WTC11 (cell line): ENCODE measurements around the gene TCEANC. TPM values are rescaled to one million over a fixed set of nuclear protein-coding genes. Genes with fewer than 3 reads are reported as not detected.

Experiments used
- ATAC-seq: fragments of 200-7000 bp; cut with Tn5 transposase; 2 replicates; pipeline ENCODE4 v1.10.0; 2021; ENCODE audit warnings: mild to moderate bottlenecking, moderate library complexity
- CTCF ChIA-PET: fragments of 300-600 bp; sonication (Branson Sonifier 250); formaldehyde crosslinking; loops from one replicate; lab custom pipeline; 2021; ENCODE audit warnings: antibody characterized with exemption; lab: Charles Lee
- POLR2A ChIA-PET: fragments of 350-600 bp; sonication (Branson Sonifier 250); formaldehyde crosslinking; loops from one replicate; lab custom pipeline; 2021; ENCODE audit warnings: antibody characterized with exemption; lab: Charles Lee
- DNase-seq: peaks from one replicate; pipeline ENCODE4 v3.0.0; 2021; ENCODE audit warnings: low spot score
- H3K27ac Mint-ChIP-seq: 2 replicates; pipeline ENCODE4 v1.8.0; 2021; ENCODE audit warnings: mixed read lengths
- H3K27me3 Mint-ChIP-seq: 2 replicates; pipeline ENCODE4 v1.8.0; 2021; ENCODE audit warnings: low read depth, mild to moderate bottlenecking, moderate library complexity, mixed read lengths
- H3K36me3 Mint-ChIP-seq: 2 replicates; pipeline ENCODE4 v1.8.0; 2021; ENCODE audit warnings: mixed read lengths
- H3K4me1 Mint-ChIP-seq: 2 replicates; pipeline ENCODE4 v1.8.0; 2022; ENCODE audit warnings: mixed read lengths
- H3K4me3 Mint-ChIP-seq: 2 replicates; pipeline ENCODE4 v1.8.0; 2021; ENCODE audit warnings: mild to moderate bottlenecking, moderate library complexity, mixed read lengths
- H3K9me3 Mint-ChIP-seq: 2 replicates; pipeline ENCODE4 v1.8.0; 2021; ENCODE audit warnings: mixed read lengths
- E2F4 ChIP-seq: sonication (generic); formaldehyde crosslinking; IDR thresholded peaks from 2 replicates; pipeline ENCODE4 v1.8.1; 2022; ENCODE audit warnings: low read depth, mild to moderate bottlenecking, moderate library complexity, missing genetic modification reagents, borderline replicate concordance
- FOXJ3 ChIP-seq: sonication (generic); formaldehyde crosslinking; IDR thresholded peaks from 2 replicates; pipeline ENCODE4 v1.9.0; 2021; ENCODE audit warnings: missing genetic modification reagents, mild to moderate bottlenecking, borderline replicate concordance
- GABPB1 ChIP-seq: sonication (generic); formaldehyde crosslinking; IDR thresholded peaks from 2 replicates; pipeline ENCODE4 v1.8.1; 2023; ENCODE audit warnings: mild to moderate bottlenecking, missing genetic modification reagents
- IRF1 ChIP-seq: sonication (generic); formaldehyde crosslinking; IDR thresholded peaks from 2 replicates; pipeline ENCODE4 v1.8.0; 2023; ENCODE audit warnings: missing genetic modification reagents
- IRF2 ChIP-seq: sonication (generic); formaldehyde crosslinking; IDR thresholded peaks from 2 replicates; pipeline ENCODE4 v1.8.0; 2022; ENCODE audit warnings: low read depth, missing genetic modification reagents, borderline replicate concordance
- JUN ChIP-seq: sonication (generic); formaldehyde crosslinking; IDR thresholded peaks from 2 replicates; pipeline ENCODE4 v1.8.0; 2023; ENCODE audit warnings: mild to moderate bottlenecking, missing genetic modification reagents
- MAX ChIP-seq: sonication (generic); formaldehyde crosslinking; IDR thresholded peaks from 2 replicates; pipeline ENCODE4 v1.8.0; 2022; ENCODE audit warnings: mild to moderate bottlenecking, missing genetic modification reagents
- MXD4 ChIP-seq: fragments of 250-450 bp; sonication (Bioruptor Pico); IDR thresholded peaks from 2 replicates; pipeline ENCODE4 v1.8.0; 2021; ENCODE audit warnings: mild to moderate bottlenecking, moderate library complexity, borderline replicate concordance
- NFATC4 ChIP-seq: fragments of 250-450 bp; sonication (Bioruptor Pico); IDR thresholded peaks from 2 replicates; pipeline ENCODE4 v1.9.0; 2021; ENCODE audit warnings: mild to moderate bottlenecking
- NFE2L1 ChIP-seq: sonication (generic); formaldehyde crosslinking; IDR thresholded peaks from 2 replicates; pipeline ENCODE4 v1.8.1; 2023; ENCODE audit warnings: missing genetic modification reagents
- NFYB ChIP-seq: sonication (generic); formaldehyde crosslinking; conservative IDR thresholded peaks from 2 replicates; pipeline ENCODE4 v1.8.0; 2022; ENCODE audit warnings: low read depth, missing genetic modification reagents
- NR2C2 ChIP-seq: sonication (generic); formaldehyde crosslinking; IDR thresholded peaks from 2 replicates; pipeline ENCODE4 v1.8.0; 2022; ENCODE audit warnings: mild to moderate bottlenecking, missing genetic modification reagents
- OVOL2 ChIP-seq: fragments of 250-450 bp; sonication (Bioruptor Pico); IDR thresholded peaks from 2 replicates; pipeline ENCODE4 v1.9.0; 2021; ENCODE audit warnings: mild to moderate bottlenecking, borderline replicate concordance
- SMAD3 ChIP-seq: sonication (generic); formaldehyde crosslinking; IDR thresholded peaks from 2 replicates; pipeline ENCODE4 v1.8.0; 2022; ENCODE audit warnings: missing genetic modification reagents, mild to moderate bottlenecking, borderline replicate concordance
- SOX15 ChIP-seq: fragments of 250-450 bp; sonication (Bioruptor Pico); IDR thresholded peaks from 2 replicates; pipeline ENCODE4 v1.9.0; 2021; ENCODE audit warnings: mild to moderate bottlenecking
- TCF7 ChIP-seq: sonication (generic); formaldehyde crosslinking; IDR thresholded peaks from 2 replicates; pipeline ENCODE4 v1.8.0; 2022; ENCODE audit warnings: mild to moderate bottlenecking, low read depth, missing genetic modification reagents, moderate library complexity
- TEAD1 ChIP-seq: sonication (generic); formaldehyde crosslinking; IDR thresholded peaks from 2 replicates; pipeline ENCODE4 v1.8.0; 2022; ENCODE audit warnings: mild to moderate bottlenecking, missing genetic modification reagents
- ZBTB21 ChIP-seq: sonication (generic); formaldehyde crosslinking; IDR thresholded peaks from 2 replicates; pipeline ENCODE4 v1.8.1; 2023; ENCODE audit warnings: mild to moderate bottlenecking, missing genetic modification reagents, borderline replicate concordance
- ZNF232 ChIP-seq: sonication (generic); formaldehyde crosslinking; IDR thresholded peaks from 2 replicates; pipeline ENCODE4 v1.8.0; 2022; ENCODE audit warnings: mild to moderate bottlenecking, missing genetic modification reagents
- ZNF263 ChIP-seq: sonication (generic); formaldehyde crosslinking; IDR thresholded peaks from 2 replicates; pipeline ENCODE4 v1.8.1; 2022; ENCODE audit warnings: low read depth, mild to moderate bottlenecking, moderate library complexity, missing genetic modification reagents
- ZNF416 ChIP-seq: fragments of 250-450 bp; sonication (Bioruptor Pico); IDR thresholded peaks from 2 replicates; pipeline ENCODE4 v1.9.0; 2021; ENCODE audit warnings: mild to moderate bottlenecking, inconsistent platforms
- ZNF423 ChIP-seq: fragments of 250-450 bp; sonication (Bioruptor Pico); IDR thresholded peaks from 2 replicates; pipeline ENCODE4 v2.1.2; 2022; ENCODE audit warnings: mild to moderate bottlenecking, moderate library complexity
- ZSCAN18 ChIP-seq: fragments of 250-450 bp; sonication (Bioruptor Pico); IDR thresholded peaks from 2 replicates; pipeline ENCODE4 v2.1.2; 2022; ENCODE audit warnings: mild to moderate bottlenecking, moderate library complexity
- total RNA-seq: library from RNA; stranded (reverse); gene quantifications from 3 replicates; pipeline ENCODE4 v1.2.3, GENCODE V29; 2021
- TF ChIP-seq, protein P1 (sequence below): sonication (generic); formaldehyde crosslinking; IDR thresholded peaks from 2 replicates; pipeline ENCODE4 v1.8.1; 2023; ENCODE audit warnings: mild to moderate bottlenecking, missing genetic modification reagents, moderate library complexity
- TF ChIP-seq, protein P2 (sequence below): sonication (generic); formaldehyde crosslinking; IDR thresholded peaks from 2 replicates; pipeline ENCODE4 v1.8.1; 2022; ENCODE audit warnings: mild to moderate bottlenecking, moderate library complexity, missing genetic modification reagents

The TCEANC gene
- total RNA-seq, 1 experiment from 2014 or later = 2.0 TPM

DNA sequence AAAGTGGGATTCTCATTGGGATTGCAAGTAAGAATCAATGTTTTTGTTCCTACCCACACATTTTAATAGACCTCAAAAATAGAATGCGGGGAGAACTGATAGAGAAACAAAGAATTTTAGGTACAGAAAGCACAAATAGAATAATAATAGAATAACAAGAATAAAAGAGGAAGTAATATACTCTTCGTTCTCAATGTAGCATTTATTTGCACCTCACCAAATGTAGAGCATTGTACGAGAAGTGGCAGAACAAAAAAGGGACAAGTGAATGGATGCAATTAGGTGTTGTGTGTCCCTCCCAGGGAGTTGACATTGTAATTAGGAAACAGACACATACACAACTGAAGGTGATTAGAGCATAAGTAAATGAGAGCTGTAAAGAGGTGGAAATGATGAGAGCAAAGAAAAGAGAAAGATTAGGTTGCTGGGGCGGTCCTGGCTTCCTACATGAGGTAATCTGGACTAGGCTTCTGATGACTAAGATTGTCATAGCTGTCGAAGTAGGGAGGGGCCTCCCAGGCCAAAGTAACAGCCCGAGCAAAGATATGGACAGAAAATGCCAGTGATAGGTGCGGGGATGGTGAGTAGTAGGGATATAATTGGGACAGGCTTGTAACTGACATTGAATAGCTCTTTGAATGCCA is 46.4 kb downstream of the TCEANC start:
- Mint-ChIP-seq H3K27me3 (no peaks in the 10 kb centered on the region), H3K4me3 (no peak overlapping the region), H3K9me3 (no peaks in the 10 kb centered on the region), H3K27ac (no peak overlapping the region), H3K4me1 (peaks cover 30% of the 10 kb centered on the region), H3K36me3 (no peaks in the 10 kb centered on the region; the same call in 1 of the 2 replicates)
- POLR2A ChIA-PET = no interaction called here
- TF ChIP-seq SMAD3 (CRISPR knock-in tag) (no peak), MXD4 (CRISPR knock-in tag) (no peak), ZNF232 (CRISPR knock-in tag) (no peak), TEAD1 (CRISPR knock-in tag) (no peak), OVOL2 (CRISPR knock-in tag) (no peak), ZNF416 (CRISPR knock-in tag) (no peak), NR2C2 (CRISPR knock-in tag) (no peak), TCF7 (CRISPR knock-in tag) (no peak), JUN (CRISPR knock-in tag) (no peak), NFATC4 (CRISPR knock-in tag) (no peak), NFE2L1 (CRISPR knock-in tag) (no peak), MAX (CRISPR knock-in tag) (no peak), FOXJ3 (no peak), GABPB1 (CRISPR knock-in tag) (no peak)
- TF ChIP-seq, protein P1, sequence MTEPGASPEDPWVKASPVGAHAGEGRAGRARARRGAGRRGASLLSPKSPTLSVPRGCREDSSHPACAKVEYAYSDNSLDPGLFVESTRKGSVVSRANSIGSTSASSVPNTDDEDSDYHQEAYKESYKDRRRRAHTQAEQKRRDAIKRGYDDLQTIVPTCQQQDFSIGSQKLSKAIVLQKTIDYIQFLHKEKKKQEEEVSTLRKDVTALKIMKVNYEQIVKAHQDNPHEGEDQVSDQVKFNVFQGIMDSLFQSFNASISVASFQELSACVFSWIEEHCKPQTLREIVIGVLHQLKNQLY = no peak
- ATAC-seq (no peak), DNase-seq (no peak)
- CTCF ChIA-PET = no interaction called here

DNA sequence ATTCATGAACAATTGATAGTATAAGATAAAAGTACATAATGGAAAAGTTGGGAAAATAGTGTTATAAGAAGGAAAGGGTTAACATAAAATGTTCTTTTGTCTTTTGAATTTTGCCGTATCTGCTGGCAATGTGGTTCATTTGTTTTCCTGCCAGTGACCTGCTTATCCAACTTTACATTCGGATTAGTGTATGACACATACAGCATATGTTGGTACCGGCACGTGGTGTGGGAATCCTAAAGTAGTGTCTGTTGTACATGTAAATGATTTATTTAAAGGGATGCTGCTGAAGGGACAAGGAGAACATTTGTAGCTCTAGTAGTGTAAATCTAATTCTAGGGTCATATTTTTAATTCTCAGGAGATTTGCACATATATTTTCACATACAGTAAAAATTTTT is 47.4 kb downstream of the TCEANC start:
- no peaks in the 10 kb centered on the region for H3K9me3 Mint-ChIP-seq
- no peak overlapping the region for H3K4me3 Mint-ChIP-seq
- POLR2A ChIA-PET = no interaction called here

DNA sequence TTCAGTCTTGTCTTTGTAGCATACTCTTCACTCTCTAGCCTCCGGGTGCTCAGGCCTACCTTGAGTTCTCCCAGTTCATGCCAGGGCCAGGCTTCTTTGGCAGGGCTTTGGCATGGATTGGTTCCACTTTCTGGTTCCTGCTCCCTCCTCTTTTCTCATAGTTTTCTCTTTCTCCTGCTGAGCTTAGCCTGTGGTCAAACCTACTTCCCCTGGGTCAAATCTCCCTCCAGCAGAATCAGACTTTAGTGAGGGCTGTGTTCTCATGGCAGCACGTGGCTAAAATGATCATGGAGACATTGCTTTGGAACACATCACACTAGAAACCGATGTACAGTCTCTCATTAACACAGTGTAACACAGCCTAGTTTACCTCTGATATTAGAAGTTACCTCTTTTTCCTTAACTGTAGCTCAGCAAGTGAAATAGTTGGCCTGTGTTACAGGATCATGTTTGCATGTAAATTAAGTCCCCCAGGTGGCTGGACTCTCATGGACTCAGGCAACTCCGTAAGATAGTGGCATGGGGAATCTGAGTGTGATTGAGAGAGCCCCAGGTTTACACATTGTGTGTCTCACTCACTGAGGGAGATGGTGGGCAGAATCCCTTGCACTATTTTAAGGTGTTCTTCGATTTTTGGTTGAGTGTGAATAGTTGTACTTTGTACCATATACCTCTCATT is 49.3 kb downstream of the TCEANC start:
- Mint-ChIP-seq H3K27ac (peak overlapping the region; percentile 39; the same call in 1 of the 2 replicates), H3K9me3 (no peaks in the 10 kb centered on the region), H3K27me3 (no peaks in the 10 kb centered on the region), H3K4me1 (peaks cover 23% of the 10 kb centered on the region), H3K36me3 (no peaks in the 10 kb centered on the region; the same call in 1 of the 2 replicates), H3K4me3 (no peak overlapping the region)
- no peak for DNase-seq
- CTCF ChIA-PET = no interaction called here
- POLR2A ChIA-PET = no interaction called here
- ATAC-seq = no peak
- no peak for TF ChIP-seq E2F4 (CRISPR knock-in tag)
- no peak for TF ChIP-seq ZBTB21 (CRISPR knock-in tag)
- TF ChIP-seq ZSCAN18 (CRISPR knock-in tag) = no peak
- TF ChIP-seq ZNF263 (CRISPR knock-in tag) = no peak
- TF ChIP-seq IRF1 (CRISPR knock-in tag) = no peak
- TF ChIP-seq, protein P2, sequence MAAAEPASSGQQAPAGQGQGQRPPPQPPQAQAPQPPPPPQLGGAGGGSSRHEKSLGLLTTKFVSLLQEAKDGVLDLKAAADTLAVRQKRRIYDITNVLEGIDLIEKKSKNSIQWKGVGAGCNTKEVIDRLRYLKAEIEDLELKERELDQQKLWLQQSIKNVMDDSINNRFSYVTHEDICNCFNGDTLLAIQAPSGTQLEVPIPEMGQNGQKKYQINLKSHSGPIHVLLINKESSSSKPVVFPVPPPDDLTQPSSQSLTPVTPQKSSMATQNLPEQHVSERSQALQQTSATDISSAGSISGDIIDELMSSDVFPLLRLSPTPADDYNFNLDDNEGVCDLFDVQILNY (CRISPR knock-in tag) = no peak
- TF ChIP-seq, protein P1 = no peak
- TF ChIP-seq SOX15 (CRISPR knock-in tag) = no peak

More for the DNA sequence above, 47.4 kb downstream of the TCEANC start:
- Mint-ChIP-seq H3K4me1 (peaks cover 26% of the 10 kb centered on the region), H3K27me3 (no peaks in the 10 kb centered on the region), H3K36me3 (no peaks in the 10 kb centered on the region; the same call in 1 of the 2 replicates), H3K27ac (no peak overlapping the region)
- DNase-seq (no peak), ATAC-seq (no peak)
- CTCF ChIA-PET = no interaction called here
- TF ChIP-seq, protein P1 = no peak
- TF ChIP-seq IRF2 (CRISPR knock-in tag) = no peak
- no peak for TF ChIP-seq NFYB (CRISPR knock-in tag)
- TF ChIP-seq ZNF423 (CRISPR knock-in tag) = no peak
